ENCODE data around the gene NECTIN3.

The NECTIN3 gene, protein sequence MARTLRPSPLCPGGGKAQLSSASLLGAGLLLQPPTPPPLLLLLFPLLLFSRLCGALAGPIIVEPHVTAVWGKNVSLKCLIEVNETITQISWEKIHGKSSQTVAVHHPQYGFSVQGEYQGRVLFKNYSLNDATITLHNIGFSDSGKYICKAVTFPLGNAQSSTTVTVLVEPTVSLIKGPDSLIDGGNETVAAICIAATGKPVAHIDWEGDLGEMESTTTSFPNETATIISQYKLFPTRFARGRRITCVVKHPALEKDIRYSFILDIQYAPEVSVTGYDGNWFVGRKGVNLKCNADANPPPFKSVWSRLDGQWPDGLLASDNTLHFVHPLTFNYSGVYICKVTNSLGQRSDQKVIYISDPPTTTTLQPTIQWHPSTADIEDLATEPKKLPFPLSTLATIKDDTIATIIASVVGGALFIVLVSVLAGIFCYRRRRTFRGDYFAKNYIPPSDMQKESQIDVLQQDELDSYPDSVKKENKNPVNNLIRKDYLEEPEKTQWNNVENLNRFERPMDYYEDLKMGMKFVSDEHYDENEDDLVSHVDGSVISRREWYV

GRCh38 chr3:111071257-111072030, at the start of gene NECTIN3:
Gene NECTIN3, plus strand, starts transcription at chr3:111071816. Its CDS starts 202 bp downstream, at chr3:111072018.
- DNase-seq, result peak; percentile 96

DNA sequence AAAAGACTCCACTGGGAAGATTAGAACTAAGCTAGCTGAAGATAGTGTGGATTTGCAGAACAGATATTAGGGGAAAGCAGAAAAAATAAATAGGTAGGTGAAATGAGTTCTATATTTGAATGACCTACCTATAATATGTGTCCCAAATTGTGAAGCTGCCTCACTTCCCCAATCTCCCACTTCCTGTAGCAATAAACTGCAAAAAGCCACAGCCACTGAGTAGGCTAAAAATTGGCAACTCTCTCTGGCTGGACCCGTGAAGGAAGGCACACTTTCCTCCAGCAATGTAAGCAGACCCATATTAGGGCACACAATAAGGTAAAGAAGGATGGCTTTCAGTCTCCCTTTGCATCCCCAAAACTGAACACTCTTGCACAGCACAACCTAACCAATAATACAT, 43.7 kb upstream of the NECTIN3 start:
- DNase-seq, result no peak

- no peak for DNase-seq
Measured at GRCh38 chr3:111031538-111031937, 40.1 kb upstream of the NECTIN3 start.

DNA sequence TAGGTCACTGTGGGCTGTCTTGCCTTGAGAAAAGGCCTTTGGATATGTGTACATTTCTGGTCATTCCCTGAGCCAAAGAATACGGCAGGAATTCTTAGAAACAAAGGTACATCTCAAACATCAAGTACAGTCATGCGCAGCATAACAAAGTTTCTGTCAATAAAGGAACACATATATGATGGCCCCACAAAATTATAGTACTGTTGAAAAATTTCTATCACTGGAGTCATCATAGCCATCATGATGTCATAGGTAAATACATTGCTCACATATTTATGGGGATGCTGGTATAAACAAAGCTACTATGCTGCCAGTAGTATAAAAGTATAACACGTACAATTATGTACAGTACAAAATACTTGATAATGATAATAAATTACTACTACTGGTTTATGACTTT, 38.9 kb upstream of the NECTIN3 start:
- DNase-seq, result no peak

DNA sequence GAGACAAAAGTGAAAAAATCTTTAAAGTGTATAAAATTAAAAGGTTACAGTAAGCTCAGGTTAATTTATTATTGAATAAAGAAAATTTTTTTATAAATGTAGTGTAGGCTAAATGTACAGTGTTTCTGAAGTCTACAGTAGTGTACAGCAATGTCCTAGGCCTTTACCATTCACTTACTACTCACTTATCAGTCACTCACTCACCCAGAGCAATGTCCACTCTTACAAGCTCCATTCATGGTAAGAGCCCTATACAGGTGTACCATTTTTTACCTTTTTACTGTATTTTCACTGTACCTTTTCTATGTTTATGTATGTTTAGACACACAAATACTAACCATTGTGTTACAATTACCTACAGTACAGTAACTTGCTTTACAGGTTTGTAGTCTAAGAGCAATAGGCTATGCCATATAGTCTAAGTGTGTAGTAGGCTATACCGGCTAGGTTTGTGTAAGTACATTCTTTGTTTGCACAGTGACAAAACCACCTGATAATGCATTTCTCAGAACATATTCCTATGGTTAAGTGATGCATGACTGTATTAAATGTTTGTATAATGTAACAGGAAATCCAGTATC, 38.1 kb upstream of the NECTIN3 start:
- no peak for DNase-seq

- DNase-seq, result no peak
Measured at GRCh38 chr3:111035316-111035715, 36.3 kb upstream of the NECTIN3 start.

DNA sequence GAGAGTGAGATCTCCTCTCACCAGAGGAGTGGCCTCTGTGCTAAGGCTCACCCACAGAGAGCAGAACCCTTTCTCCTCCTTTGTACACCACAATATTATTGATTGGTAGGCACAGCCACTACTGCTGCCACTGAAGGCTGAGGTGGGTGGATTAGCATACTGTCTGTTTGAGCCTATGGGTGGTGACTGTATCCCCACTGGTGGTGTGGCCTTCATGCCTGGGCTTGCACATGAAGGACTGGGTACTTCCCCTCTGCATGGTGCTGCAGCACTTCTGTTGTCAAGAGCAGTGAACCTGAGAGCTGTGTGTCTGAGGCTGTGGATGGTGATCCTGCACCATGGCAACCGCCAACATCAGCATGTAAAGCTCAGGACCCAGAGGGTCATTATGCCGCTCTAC, 35.7 kb upstream of the NECTIN3 start:
- DNase-seq, result no peak

DNA sequence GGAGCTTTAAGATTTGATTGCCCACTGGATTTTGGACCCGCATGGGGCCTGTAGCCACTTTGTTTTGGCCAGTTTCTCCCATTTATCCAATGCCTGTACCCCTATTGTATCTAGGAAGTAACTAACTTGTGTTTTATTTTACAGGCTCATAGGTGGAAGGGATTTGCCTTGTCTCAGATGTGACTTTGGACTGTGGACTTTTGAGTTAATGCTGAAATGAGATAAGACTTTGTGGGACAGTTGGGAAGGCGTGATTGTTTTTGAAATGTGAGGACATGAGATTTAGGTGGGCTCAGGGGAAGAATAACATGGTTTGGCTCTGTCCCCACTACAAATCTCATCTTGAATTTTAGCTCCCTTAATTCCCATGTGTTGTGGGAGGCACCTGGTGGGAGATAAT, 30.7 kb upstream of the NECTIN3 start:
- DNase-seq, result no peak

DNA sequence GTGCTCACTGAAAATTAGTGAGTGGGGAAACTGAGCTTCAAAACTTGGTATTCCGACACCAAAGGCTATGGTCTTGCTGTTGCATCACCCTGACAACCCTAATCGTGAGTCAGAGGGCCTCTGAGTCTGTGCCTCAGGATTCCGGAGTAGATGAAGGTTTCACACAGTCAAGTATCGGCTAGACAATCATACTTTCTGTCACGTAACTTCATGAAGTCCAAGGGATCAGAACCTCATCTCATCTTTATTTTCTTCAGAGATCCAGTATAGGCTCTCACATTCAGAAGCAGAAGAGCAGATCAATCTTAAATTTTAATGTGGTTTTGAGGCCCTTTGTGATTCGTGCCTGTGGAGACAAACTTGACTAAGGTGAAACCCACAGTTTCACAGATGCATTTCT, 26.1 kb upstream of the NECTIN3 start:
- no peak for DNase-seq

DNA sequence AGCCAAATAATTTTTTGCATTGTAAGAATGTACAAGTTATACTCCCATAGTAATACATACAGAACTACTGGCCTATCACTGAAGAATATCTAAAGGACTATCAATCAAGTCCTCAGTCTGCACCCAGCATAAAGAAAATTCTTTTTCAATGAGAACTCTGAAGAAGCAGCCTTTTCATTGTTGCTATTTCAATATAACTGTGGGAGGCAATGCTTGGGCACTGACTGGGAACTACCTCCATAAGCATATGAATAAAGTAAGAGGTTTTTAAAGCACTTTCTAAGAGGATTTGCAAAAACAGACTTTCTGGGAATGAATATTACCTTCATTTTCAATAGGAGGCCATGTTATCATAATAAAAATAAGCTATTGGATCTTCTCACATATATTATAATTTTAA, 24.6 kb upstream of the NECTIN3 start:
- DNase-seq, result no peak

GRCh38 chr3:111047812-111048435, 23.7 kb upstream of the NECTIN3 start:
- no peak for DNase-seq

DNA sequence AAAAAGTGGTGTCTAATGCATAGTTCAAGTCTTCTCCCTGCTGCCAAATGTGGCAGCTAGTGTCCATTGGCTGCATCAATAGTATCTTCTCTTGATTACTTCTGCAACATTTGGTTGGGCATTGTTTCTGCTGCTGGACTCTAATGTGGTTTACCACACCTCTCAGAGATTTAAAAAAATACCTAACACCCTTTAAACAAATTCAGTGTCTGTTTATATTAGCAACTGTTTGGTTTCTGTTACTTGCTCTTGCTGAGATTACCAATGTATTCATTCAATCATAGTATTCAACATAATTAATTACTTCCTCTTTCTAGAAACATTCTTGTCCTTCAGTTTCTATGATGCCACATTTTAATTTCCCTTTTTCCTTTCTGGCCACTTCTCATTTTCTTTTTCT, 20.3 kb upstream of the NECTIN3 start:
- no peak for DNase-seq

DNA sequence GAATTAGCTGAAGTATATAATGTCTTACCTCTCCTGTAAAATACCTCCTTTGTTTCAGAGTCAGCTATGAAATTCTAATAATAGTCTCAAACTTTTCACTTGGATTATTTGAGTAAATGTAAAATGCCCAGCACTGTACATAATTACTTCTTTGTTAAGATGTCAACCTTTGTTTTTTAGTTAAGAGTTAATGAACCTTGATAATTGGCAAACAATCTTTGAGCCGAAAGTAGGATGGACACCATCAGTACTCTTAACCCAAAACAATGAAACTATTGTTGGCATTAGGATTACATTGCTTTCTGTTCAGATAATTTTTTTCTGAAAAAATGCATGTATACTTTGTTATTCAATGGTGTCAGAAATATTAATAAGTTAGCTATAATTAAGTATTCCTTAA, 3.0 kb upstream of the NECTIN3 start:
- no peak for DNase-seq

- no peak for DNase-seq
Measured at GRCh38 chr3:111069974-111070771, 1.4 kb upstream of the NECTIN3 start.

DNA sequence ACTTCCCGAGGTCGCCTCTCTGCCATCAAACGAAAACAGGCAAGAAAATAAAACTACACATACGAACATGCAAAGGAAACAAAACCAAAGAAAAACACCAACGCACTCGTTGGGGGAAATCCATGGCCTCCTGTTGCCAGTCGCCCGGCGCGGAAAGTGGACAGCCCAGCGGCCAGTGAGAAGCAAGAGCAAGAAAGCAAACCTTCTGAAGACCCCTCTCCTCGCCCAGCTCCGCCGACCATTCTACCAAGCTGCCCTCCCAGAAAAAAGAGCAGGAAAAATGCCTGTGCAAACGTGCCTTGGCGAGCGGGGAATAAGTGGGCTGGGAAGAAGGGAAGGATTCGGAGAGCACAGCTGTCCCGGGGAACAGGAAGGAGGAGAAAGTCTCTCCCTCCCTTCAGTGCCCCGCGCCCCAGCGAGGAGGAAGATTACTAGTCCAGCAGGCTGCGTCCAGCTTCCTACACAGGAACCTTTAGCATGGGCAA, 802 bp upstream of the NECTIN3 start:
- DNase-seq, result no peak

- DNase-seq, result peak; percentile 57
Measured at GRCh38 chr3:111072031-111072921, 660 bp downstream of the NECTIN3 start.

DNA sequence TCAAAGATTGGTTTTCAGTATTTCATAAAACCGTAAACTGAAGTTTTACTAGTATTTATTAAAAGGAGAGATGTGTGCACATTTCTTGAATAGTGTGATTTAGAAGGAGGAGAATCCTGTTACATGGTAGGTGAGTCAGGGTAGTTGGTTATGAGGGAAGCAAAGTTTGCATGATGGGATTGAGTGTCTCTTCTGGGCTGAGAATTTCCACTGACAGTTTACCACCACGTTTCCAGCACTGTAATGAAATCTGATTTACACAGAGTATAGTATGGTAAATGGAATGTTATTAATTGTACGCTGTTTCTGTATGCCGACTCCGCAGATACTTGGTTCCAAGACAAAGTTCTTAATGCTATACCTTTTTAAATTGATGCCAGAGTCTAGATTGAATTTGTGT, 1.6 kb downstream of the NECTIN3 start:
- no peak for DNase-seq

GRCh38 chr3:111076732-111077131, 5.1 kb downstream of the NECTIN3 start:
- DNase-seq, result no peak

- no peak for DNase-seq
Measured at GRCh38 chr3:111077369-111077768, 5.8 kb downstream of the NECTIN3 start.

DNA sequence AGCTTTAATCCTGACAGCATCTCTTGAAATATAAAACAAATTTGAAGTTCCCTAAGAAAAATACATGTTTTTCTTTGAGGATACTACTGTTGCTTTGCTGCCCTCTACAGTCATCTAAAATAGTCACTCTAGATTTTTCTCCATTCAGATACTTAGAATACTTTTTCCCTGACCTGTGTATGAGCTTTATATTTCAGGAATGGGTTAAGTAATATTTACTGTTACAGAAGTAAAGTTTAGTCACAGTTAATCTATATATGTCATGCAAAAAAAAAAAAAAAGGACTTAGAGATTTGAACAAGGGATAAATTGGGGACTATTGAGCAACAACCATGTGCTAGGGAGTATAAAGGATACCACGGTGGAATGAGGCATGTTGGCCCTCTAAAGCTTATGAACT, 8.8 kb downstream of the NECTIN3 start:
- DNase-seq, result no peak

- no peak for DNase-seq
Measured at GRCh38 chr3:111081008-111081545, 9.5 kb downstream of the NECTIN3 start.

Data from left hindlimb (tissue), 1 donor.